AG10803 (cell line): ENCODE results near the gene SATB1.

ENCODE experiments used
- DNase-seq: peaks from one replicate; pipeline ENCODE4 v3.0.0; 2010; ENCODE audit warnings: low read depth
- H3K4me3 ChIP-seq: 2 replicates; pipeline ENCODE4 v1.5.1; 2011; ENCODE audit warnings: mild to moderate bottlenecking, low read length, control low read depth
- CTCF ChIP-seq: conservative IDR thresholded peaks from 2 replicates; pipeline ENCODE4 v1.5.1; 2011; ENCODE audit warnings: mild to moderate bottlenecking, low read length, control low read depth, inconsistent platforms

SATB1 gene

DNA sequence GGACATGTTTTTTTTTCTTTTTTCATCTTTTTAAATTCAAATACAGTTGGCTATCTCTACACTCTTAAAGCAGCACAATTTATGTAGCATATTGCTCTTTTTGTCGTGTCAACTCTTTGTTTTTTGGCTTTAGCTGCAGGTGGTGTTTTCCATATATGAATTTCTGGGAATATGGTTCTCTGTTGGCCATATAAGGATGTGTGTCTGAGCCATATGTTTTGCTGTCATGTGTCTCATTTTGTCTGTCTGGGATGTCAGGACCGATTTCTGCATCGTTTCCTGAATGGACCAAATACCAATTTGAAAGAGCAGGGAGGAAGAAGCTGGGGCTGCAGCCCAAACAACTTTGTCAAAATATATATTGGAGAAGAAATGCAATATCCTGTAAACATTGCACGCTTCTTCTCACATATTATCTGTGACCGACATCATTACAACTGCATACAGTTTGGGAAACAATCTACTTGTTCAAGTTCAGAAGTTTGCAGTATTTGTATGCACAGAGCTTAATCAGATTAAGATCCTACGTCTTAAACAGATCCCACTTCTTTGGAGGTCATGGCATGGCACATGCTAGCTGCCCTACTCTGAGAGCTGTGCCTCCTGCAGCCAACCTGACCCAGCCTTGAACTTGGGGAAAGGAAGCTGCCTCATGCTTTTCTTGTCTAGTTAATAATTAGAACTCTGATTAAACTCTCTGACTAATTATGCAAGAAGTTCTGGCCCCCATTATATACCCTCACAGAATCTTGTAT, 4.0 kb upstream of the SATB1 start:
- H3K4me3 ChIP-seq, result no peak overlapping the region
- no peak for TF ChIP-seq CTCF

DNA sequence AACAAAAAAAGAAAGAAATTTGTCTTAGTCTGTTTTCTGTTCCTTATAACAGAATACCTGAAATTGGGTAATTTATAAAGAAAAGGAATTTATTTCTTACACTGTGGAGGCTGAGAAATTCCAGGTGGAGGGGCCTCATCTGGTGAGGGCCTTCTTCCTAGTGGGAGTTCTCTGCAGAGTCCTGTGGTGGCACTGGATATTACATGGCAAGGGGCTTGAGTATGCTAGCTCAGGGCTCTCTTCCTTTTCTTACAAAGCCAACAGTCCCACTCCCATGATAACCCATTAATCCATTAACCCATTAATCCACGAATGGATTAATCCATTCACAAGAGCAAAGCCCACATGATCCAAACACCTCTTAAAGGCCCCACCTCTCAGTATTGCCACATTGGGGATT, 2.9 kb upstream of the SATB1 start:
- no peak overlapping the region for H3K4me3 ChIP-seq
- TF ChIP-seq CTCF, result no peak
- DNase-seq, result no peak

More for the DNA sequence above, 4.0 kb upstream of the SATB1 start:
- DNase-seq, result no peak

DNA sequence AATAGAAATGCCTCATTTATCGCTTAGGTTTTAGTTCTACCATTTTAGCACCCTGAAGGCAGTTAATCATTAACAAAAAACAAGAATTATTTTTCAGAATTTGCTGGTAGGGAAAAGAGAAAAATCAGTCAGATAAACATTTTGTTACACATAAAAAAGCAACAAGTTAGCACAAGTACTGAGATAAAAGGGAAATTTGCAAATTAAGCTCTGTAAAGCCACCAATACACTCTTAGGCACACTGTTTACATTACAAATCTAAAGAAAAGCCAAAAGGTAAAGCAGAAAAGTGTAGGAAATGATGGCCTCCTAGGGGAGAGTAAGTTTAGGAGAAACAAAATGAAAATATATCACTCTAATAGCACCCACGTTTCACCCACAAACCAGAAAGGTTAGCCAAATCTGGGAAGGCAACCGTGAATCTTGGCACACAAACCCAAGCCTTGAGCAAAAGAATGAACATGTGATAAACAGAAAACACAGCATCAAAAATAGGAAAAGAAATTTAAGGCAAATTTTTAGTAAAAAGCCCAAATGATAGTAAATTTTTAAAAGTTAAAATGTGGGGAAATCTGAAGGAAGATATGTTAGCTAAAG, 1.6 kb upstream of the SATB1 start:
- no peak overlapping the region for H3K4me3 ChIP-seq
- no peak for DNase-seq
- TF ChIP-seq CTCF, result no peak

GRCh38 chr3:18425641-18426257, 610 bp upstream of the SATB1 start:
- no peak for DNase-seq
- H3K4me3 ChIP-seq, result peak overlapping the region; percentile 79
- no peak for TF ChIP-seq CTCF

- TF ChIP-seq CTCF, result no peak
- peak overlapping the region; percentile 79 for H3K4me3 ChIP-seq
- DNase-seq, result no peak
These were observed 868 bp downstream of the SATB1 start for GRCh38 chr3:18424213-18424728.

- no peak for TF ChIP-seq CTCF
- peak; percentile 56 for DNase-seq
- H3K4me3 ChIP-seq, result peak overlapping the region; percentile 79
These were observed 1.5 kb downstream of the SATB1 start for GRCh38 chr3:18423401-18424212.
